GM19463 (cell line): ENCODE results near the gene MIGA1.

ENCODE experiments used
- ATAC-seq: cut with Tn5 transposase; IDR thresholded peaks from one replicate; pipeline ENCODE4 v1.9.1; 2021; ENCODE audit warnings: mild to moderate bottlenecking, moderate library complexity; ENCODE audit not compliant: unreplicated experiment

The MIGA1 gene

GRCh38 chr1:77841574-77841973 is 62.1 kb downstream of the MIGA1 start:
- no peak for ATAC-seq

- no peak for ATAC-seq
Observed at GRCh38 chr1:77845951-77846350, 66.5 kb downstream of the MIGA1 start.

GRCh38 chr1:77846966-77847365 is 67.5 kb downstream of the MIGA1 start:
- ATAC-seq: no peak

- no peak for ATAC-seq
Observed at GRCh38 chr1:77847621-77848080, 68.2 kb downstream of the MIGA1 start.

DNA sequence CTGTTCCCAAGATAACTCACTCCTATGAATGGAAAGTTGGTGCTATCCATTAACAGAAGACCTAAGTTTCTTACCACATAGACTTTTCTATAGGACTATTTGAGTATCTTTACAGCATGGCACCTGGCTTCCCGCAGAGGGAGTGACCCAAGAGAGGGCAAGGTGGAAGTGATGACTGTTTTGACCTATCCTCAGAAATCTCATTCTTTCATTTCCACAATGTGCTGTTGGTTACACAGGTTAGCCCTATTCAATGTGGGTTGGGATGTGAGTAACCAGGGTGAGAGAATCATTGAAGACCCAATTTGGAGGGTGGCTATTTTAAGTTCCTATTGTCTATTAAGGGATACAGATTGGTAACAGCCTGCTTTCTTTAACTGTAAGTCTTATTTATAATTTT is 70.6 kb downstream of the MIGA1 start:
- no peak for ATAC-seq

- ATAC-seq: no peak
Observed at GRCh38 chr1:77857552-77857951, 78.1 kb downstream of the MIGA1 start.

DNA sequence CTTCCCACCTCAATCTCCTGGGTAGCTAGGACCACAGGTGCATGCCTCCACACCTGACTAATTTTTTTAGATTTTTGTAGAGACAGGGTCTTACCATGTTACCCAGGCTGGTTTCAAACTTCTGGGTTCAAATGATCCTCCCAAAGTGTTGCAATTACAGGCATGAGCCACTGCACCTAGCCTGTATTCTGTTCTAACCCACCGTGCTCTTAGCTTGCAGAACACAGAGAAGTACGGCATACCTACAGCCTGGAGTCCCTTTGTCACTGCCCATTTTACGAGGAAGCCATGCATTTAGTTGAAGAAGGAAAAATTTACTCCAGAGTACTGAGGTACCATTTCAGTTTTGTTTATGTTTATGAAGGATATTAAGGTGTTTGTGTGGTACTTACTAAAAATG is 79.3 kb downstream of the MIGA1 start:
- ATAC-seq: no peak

DNA sequence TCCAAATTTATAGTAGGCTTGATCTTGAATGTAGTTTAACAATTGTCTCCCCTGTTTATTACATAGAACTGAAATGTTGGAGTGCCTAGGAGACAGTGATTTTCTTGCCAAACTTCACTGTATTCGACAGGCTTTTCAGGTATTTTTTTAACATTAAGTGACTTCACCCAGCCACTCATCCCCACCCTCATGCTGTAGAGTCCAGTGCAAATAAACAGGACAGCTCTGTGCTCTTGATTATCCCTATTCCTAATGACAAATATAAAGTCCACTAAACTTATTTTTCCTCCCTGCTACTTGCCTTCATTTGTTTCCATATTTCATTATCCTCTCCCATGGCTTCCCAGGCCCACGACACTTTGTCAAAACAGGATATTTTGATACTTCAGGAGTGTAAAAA is 79.8 kb downstream of the MIGA1 start:
- no peak for ATAC-seq

DNA sequence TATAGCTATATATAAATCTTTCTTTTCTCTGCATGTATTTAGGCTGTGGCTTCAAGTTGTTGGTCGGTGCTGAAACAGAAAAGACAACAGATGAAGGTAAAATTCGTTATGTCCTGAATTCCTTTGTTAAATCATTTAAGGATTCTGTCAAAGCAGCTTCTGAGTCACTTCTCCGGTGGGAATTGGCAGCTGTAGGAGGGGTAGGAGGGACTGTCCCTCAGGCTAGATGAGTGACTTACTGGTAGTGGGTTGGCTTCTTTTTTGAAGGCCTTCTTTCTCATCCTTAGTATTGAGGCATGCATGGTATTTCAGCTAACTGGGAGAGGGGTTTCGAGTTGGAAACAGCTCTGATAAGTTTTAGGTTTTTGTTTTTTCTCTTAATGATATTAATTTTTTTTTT is 86.8 kb downstream of the MIGA1 start:
- ATAC-seq: no peak

DNA sequence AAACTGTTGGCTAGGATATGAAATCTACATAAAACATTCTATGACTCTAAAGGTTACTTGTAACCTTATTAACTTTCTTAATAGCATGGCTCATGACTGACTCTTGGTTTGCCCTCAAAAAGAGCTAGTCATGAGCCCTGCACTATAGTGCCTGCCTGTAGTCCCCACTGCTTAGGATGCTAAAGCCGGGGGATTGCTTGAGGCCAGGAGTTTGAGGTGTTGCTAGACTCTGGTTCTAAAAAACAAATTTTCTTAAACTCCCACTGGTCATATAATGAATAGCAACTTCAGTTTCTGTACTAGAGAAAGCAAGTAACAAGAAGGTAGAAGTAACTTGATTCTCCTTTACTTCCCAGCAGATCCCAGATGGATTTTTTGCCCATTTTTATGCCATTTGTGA is 93.2 kb downstream of the MIGA1 start:
- no peak for ATAC-seq

DNA sequence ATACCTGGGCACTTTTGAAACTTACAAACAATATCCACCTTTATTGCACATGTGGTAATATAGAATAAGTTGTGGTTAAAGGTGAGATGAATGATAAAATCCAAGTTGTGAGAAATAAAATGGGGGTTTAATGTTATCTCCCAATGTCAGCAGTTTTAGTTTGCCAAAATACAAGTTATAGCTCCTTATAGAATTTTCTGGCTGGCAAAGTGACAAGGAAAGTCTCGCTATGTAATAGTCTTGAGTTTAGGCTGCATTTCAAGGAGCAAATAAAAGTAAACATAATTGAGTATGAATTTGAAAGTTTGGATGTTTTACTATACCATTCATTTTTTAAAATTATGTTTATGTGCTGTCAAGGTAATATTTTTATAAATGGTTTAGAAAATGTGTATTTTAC is 94.0 kb downstream of the MIGA1 start:
- ATAC-seq: no peak

- ATAC-seq: no peak
Observed at GRCh38 chr1:77874804-77875445, 95.5 kb downstream of the MIGA1 start.

DNA sequence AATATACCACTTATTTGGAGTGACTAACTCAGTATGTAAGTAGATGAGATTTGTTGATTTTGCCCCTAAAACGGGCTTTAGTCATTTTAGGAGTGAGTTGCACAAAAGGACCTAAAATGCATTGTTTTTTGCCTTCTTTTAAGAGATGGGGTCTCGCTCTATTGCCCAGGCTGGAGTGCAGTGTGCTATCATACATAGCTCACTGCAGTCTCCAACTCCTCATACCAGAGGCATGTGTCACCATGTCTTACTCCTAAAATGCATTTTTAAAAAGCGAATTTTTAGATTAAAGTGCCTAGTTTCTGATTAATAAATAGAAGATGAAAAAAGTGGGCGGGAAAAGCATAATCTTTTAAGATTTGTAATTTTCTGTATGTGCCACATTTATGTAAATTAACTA is 97.4 kb downstream of the MIGA1 start:
- ATAC-seq: no peak

GRCh38 chr1:77881061-77881460 is 101.6 kb downstream of the MIGA1 start:
- no peak for ATAC-seq

- no peak for ATAC-seq
Observed at GRCh38 chr1:77882411-77882810, 103.0 kb downstream of the MIGA1 start.

DNA sequence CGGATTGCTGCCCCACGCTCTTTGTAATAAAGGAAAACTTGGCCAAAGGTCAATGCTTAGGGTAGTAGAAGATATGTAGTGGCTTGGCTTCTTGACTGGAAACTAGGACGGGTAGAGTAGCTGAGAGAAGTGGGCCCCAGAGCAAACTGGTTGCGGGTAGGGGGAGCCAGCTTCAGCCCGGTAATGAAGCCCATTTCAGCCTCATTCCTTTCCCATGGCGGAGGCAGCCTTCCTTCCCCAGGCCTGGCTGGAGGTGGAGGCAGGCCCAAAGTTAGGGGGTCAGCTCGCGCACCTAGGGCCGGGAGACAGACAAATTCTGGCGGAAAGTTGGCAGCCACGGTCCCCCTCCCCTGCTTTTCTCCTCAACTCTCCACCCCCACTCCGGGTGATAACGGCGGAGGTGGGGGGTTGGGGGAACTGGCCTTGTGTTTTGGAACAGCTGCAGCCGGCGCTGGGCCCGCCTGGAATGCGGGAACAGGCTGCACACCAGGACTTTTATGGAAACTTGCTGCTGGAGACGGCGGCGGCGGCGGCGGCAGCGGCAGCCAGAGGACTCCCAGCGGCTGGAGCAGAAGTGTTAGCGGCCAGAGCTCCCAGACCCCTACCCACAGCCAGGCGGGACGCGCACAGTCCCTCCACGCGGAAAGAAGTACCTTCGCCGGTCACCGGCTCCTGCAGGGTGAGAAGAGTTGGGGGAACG is 108.8 kb downstream of the MIGA1 start, which contains the start of gene NEXN:
NEXN (plus strand) TSS at position 544 of the 700 bp plus-strand sequence. CDS start 27,483 bp downstream, outside the sequence.
- ATAC-seq: peak; percentile 25

- peak; percentile 68 for ATAC-seq
Observed at GRCh38 chr1:77888781-77889642, 109.6 kb downstream of the MIGA1 start.

DNA sequence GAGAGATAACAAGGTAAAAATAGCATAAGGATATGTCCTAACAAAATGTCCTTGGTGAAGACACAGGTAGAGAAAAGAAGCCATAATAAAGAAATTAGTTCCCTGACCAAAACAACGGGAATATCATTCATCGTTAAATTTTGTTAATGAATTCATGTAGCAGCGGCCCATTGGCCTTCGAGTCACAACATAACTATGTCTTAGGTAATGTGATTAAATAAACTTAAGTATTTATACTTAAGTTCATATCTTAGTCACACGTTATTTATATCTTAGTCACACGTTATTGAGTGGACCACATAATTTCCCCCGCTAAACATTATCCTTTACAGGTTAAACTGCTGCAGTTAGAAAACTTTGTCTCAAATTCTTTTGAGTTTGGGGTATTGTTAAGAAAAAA is 110.2 kb downstream of the MIGA1 start:
- ATAC-seq: no peak

DNA sequence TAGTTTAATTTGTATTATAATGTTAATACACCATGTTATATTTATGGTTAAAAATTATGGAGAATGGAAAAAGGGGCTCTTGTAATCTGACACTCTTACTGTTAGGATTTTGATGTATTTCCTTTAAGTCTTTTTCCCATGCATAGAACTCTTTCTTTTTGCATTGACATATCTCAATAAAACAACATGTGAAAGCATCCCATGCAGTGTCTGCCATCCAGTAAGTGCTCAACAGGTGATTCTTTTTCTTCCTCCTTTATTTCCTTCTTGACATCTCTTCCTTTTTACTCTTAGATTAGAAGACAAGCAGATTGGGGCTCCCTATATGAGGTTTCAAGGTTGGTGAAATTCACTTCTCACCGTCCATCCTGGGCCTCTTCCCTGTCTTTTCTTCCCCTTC is 111.8 kb downstream of the MIGA1 start:
- no peak for ATAC-seq

GRCh38 chr1:77899647-77900320 is 120.3 kb downstream of the MIGA1 start:
- ATAC-seq: no peak

- ATAC-seq: no peak
Observed at GRCh38 chr1:77900687-77901293, 121.3 kb downstream of the MIGA1 start.
